Measurements from ENCODE around the gene PCSK4.

The PCSK4 gene

GRCh38 chr19:1482361-1483130 is 7.6 kb downstream of the PCSK4 start:
- H2AFZ ChIP-seq (ENCODE audit: low read length): no peak overlapping the region
- H3K4me3 ChIP-seq (ENCODE audit: low read length in 2 of 2): peak overlapping the region in 1 of 2 donors; percentile 23
- H3K9ac ChIP-seq (ENCODE audit: low read depth, low read length, poor library complexity): no peak overlapping the region
- H3K79me1 ChIP-seq (ENCODE audit: low read depth, low read length): peaks cover 15% of the 10 kb centered on the region
- no peaks in the 10 kb centered on the region for H3K27me3 ChIP-seq (ENCODE audit: control insufficient read depth in 3 of 3, insufficient read depth in 3 of 3, low read depth in 1 of 3, low read length in 3 of 3)
- H3K23ac ChIP-seq (ENCODE audit: low read depth, low read length, poor library complexity): peak overlapping the region; percentile 89
- peaks cover 0 to 3% of the 10 kb centered on the region in 2 donors for H3K4me1 ChIP-seq (ENCODE audit: control insufficient read depth in 2 of 2, insufficient read depth in 1 of 2, low read depth in 1 of 2, low read length in 2 of 2)
- peak overlapping the region; percentile 41 for H2BK12ac ChIP-seq (ENCODE audit: low read length)
- peak overlapping the region; percentile 38 for H2BK15ac ChIP-seq (ENCODE audit: low read length)
- H4K91ac ChIP-seq (ENCODE audit: low read depth, low read length, poor library complexity): peak overlapping the region; percentile 89
- H2AK5ac ChIP-seq (ENCODE audit: low read depth, low read length): peak overlapping the region; percentile 81
- H2BK120ac ChIP-seq (ENCODE audit: low read depth, low read length): peak overlapping the region; percentile 72
- H3K18ac ChIP-seq (ENCODE audit: low read length): no peak overlapping the region
- no peak overlapping the region for H3K4me2 ChIP-seq (ENCODE audit: insufficient read depth, low read length, poor library complexity, severe bottlenecking)
- WGBS, 2 donors (ENCODE audit: extremely low coverage in 2 of 2, insufficient read length in 2 of 2, insufficient replicate concordance in 1 of 2): no CpG with 5 or more reads among the region's 37 CpGs
- no peak overlapping the region for H3K4ac ChIP-seq (ENCODE audit: low read length)
- H2BK5ac ChIP-seq (ENCODE audit: low read length): no peak overlapping the region
- no peak for DNase-seq (ENCODE audit: low spot score)
- peak overlapping the region; percentile 21 for H3K14ac ChIP-seq (ENCODE audit: low read length)
- H3K9me3 ChIP-seq (replicated peaks in 1 of 2; ENCODE audit: control insufficient read depth in 2 of 2, insufficient read depth in 1 of 2, low read depth in 1 of 2, low read length in 2 of 2): no peaks in the 10 kb centered on the region
- H3K27ac ChIP-seq (replicated peaks; ENCODE audit: low read length): no peak overlapping the region
- H3K36me3 ChIP-seq (replicated peaks in 1 of 2; ENCODE audit: control insufficient read depth in 2 of 2, insufficient read depth in 2 of 2, low read length in 2 of 2): peaks cover 0 to under 1% of the 10 kb centered on the region in 2 donors
- H4K8ac ChIP-seq (ENCODE audit: low read depth, low read length): peak overlapping the region; percentile 43

- H3K27ac ChIP-seq (replicated peaks; ENCODE audit: low read length): no peak overlapping the region
- DNase-seq (ENCODE audit: low spot score): no peak
- no peak overlapping the region for H2BK12ac ChIP-seq (ENCODE audit: low read length)
- no peak overlapping the region for H3K4ac ChIP-seq (ENCODE audit: low read length)
- no peak overlapping the region for H2BK120ac ChIP-seq (ENCODE audit: low read depth, low read length)
- no peak overlapping the region for H2BK5ac ChIP-seq (ENCODE audit: low read length)
- peak overlapping the region; percentile 44 for H3K9ac ChIP-seq (ENCODE audit: low read depth, low read length, poor library complexity)
- H4K91ac ChIP-seq (ENCODE audit: low read depth, low read length, poor library complexity): peak overlapping the region; percentile 89
- H3K4me1 ChIP-seq (ENCODE audit: control insufficient read depth in 2 of 2, insufficient read depth in 1 of 2, low read depth in 1 of 2, low read length in 2 of 2): peaks cover 0 to 3% of the 10 kb centered on the region in 2 donors
- H2AFZ ChIP-seq (ENCODE audit: low read length): no peak overlapping the region
- no peak overlapping the region for H4K8ac ChIP-seq (ENCODE audit: low read depth, low read length)
- H2AK5ac ChIP-seq (ENCODE audit: low read depth, low read length): peak overlapping the region; percentile 81
- H3K79me1 ChIP-seq (ENCODE audit: low read depth, low read length): peaks cover 15% of the 10 kb centered on the region
- H3K14ac ChIP-seq (ENCODE audit: low read length): peak overlapping the region; percentile 21
- WGBS, 2 donors (ENCODE audit: extremely low coverage in 2 of 2, insufficient read length in 2 of 2, insufficient replicate concordance in 1 of 2): no CpG with 5 or more reads among the region's 36 CpGs
- H2BK15ac ChIP-seq (ENCODE audit: low read length): peak overlapping the region; percentile 38
- H3K27me3 ChIP-seq (ENCODE audit: control insufficient read depth in 3 of 3, insufficient read depth in 3 of 3, low read depth in 1 of 3, low read length in 3 of 3): no peaks in the 10 kb centered on the region
- H3K23ac ChIP-seq (ENCODE audit: low read depth, low read length, poor library complexity): peak overlapping the region; percentile 89
- H3K4me2 ChIP-seq (ENCODE audit: insufficient read depth, low read length, poor library complexity, severe bottlenecking): no peak overlapping the region
- no peak overlapping the region for H3K18ac ChIP-seq (ENCODE audit: low read length)
- H3K9me3 ChIP-seq (replicated peaks in 1 of 2; ENCODE audit: control insufficient read depth in 2 of 2, insufficient read depth in 1 of 2, low read depth in 1 of 2, low read length in 2 of 2): no peaks in the 10 kb centered on the region
- H3K36me3 ChIP-seq (replicated peaks in 1 of 2; ENCODE audit: control insufficient read depth in 2 of 2, insufficient read depth in 2 of 2, low read length in 2 of 2): peaks cover 0 to 6% of the 10 kb centered on the region in 2 donors
- peak overlapping the region in 1 of 2 donors; percentile 23 for H3K4me3 ChIP-seq (ENCODE audit: low read length in 2 of 2)
These were observed 8.2 kb downstream of the PCSK4 start for GRCh38 chr19:1481893-1482360.

- no peak overlapping the region for H3K4me2 ChIP-seq (ENCODE audit: insufficient read depth, low read length, poor library complexity, severe bottlenecking)
- no CpG with 5 or more reads among the region's 26 CpGs for WGBS, 2 donors (ENCODE audit: extremely low coverage in 2 of 2, insufficient read length in 2 of 2, insufficient replicate concordance in 1 of 2)
- no peak overlapping the region for H3K14ac ChIP-seq (ENCODE audit: low read length)
- no peak overlapping the region for H2BK12ac ChIP-seq (ENCODE audit: low read length)
- peak overlapping the region; percentile 81 for H2AK5ac ChIP-seq (ENCODE audit: low read depth, low read length)
- no peak overlapping the region for H3K27ac ChIP-seq (replicated peaks; ENCODE audit: low read length)
- H3K18ac ChIP-seq (ENCODE audit: low read length): no peak overlapping the region
- peaks cover 15% of the 10 kb centered on the region for H3K79me1 ChIP-seq (ENCODE audit: low read depth, low read length)
- peaks cover under 1 to 9% of the 10 kb centered on the region in 2 donors for H3K36me3 ChIP-seq (replicated peaks in 1 of 2; ENCODE audit: control insufficient read depth in 2 of 2, insufficient read depth in 2 of 2, low read length in 2 of 2)
- peak overlapping the region; percentile 44 for H3K9ac ChIP-seq (ENCODE audit: low read depth, low read length, poor library complexity)
- H2BK5ac ChIP-seq (ENCODE audit: low read length): no peak overlapping the region
- peak overlapping the region; percentile 11 for H3K4ac ChIP-seq (ENCODE audit: low read length)
- no peaks in the 10 kb centered on the region for H3K9me3 ChIP-seq (replicated peaks in 1 of 2; ENCODE audit: control insufficient read depth in 2 of 2, insufficient read depth in 1 of 2, low read depth in 1 of 2, low read length in 2 of 2)
- no peak overlapping the region for H3K4me3 ChIP-seq (ENCODE audit: low read length in 2 of 2)
- peak overlapping the region; percentile 38 for H2BK15ac ChIP-seq (ENCODE audit: low read length)
- peak overlapping the region; percentile 89 for H4K91ac ChIP-seq (ENCODE audit: low read depth, low read length, poor library complexity)
- H4K8ac ChIP-seq (ENCODE audit: low read depth, low read length): no peak overlapping the region
- peaks cover 0 to 3% of the 10 kb centered on the region in 2 donors for H3K4me1 ChIP-seq (ENCODE audit: control insufficient read depth in 2 of 2, insufficient read depth in 1 of 2, low read depth in 1 of 2, low read length in 2 of 2)
- H3K27me3 ChIP-seq (ENCODE audit: control insufficient read depth in 3 of 3, insufficient read depth in 3 of 3, low read depth in 1 of 3, low read length in 3 of 3): no peaks in the 10 kb centered on the region
- no peak overlapping the region for H2BK120ac ChIP-seq (ENCODE audit: low read depth, low read length)
- H3K23ac ChIP-seq (ENCODE audit: low read depth, low read length, poor library complexity): no peak overlapping the region
- DNase-seq (ENCODE audit: low spot score): no peak
- H2AFZ ChIP-seq (ENCODE audit: low read length): no peak overlapping the region
These were observed 8.8 kb downstream of the PCSK4 start for GRCh38 chr19:1481224-1481892.
